ENCODE results near the gene NUDT19.
"Not testable (repeated sequence)": the region's sequence is repeated elsewhere in the genome, so short reads cannot be mapped to it uniquely, and the experiment has no call there.

The NUDT19 gene

DNA sequence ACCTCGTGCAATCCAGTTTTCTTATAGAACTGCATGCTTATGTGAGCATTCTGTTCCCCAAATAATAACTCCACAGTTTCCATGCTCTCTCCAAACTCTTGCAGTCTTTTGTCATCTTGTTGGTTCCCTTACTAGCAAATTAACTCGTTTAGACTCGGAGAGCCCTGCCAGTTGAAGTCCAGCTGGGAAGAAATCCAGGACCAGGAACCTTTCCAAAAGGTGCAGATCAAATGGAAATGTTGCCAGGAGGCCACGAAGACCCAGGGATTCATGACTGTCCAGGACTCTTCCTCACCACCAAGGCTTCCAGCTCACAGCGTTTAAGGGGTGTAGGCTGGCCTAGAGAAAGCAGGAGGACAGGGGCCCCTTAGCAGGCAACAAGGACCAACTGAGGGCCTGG is 25.9 kb downstream of the NUDT19 start:
- H3K9me3 ChIP-seq (ENCODE audit: low read length): no peaks in the 10 kb centered on the region
- no peaks in the 10 kb centered on the region for H3K4me1 ChIP-seq (ENCODE audit: insufficient read depth, low read length)
- no peaks in the 10 kb centered on the region for H3K36me3 ChIP-seq (ENCODE audit: insufficient read depth, low read length)
- H3K27me3 ChIP-seq (ENCODE audit: control insufficient read depth in 1 of 2, insufficient read depth in 2 of 2, low read length in 2 of 2): no peaks in the 10 kb centered on the region
- H3K9ac ChIP-seq (ENCODE audit: low read length): no peak overlapping the region
- no peak overlapping the region for H3K4me3 ChIP-seq (ENCODE audit: low read depth in 1 of 2, low read length in 2 of 2)
- no peak overlapping the region for H3K27ac ChIP-seq (ENCODE audit: low read depth, low read length)

DNA sequence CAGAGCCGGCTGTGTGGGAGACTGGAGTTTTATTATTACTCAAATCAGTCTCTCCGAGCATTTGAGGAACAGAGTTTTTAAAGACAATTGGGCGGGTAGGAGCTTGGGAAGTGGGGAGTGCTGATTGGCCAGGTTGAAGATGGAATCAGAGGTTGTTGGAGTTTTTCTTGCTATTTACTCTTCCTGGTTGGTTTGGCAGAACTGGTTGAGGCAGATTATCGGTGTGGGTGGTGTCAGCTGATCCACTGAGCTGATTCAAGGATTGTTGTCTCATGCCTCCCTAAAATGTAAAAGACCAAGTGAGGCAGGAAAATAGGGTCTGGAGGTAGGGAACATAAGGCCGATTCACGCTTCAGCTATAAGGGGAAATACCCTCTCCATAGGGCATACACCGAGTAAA is 26.7 kb downstream of the NUDT19 start:
- H3K27ac ChIP-seq (ENCODE audit: low read depth, low read length): no peak overlapping the region

DNA sequence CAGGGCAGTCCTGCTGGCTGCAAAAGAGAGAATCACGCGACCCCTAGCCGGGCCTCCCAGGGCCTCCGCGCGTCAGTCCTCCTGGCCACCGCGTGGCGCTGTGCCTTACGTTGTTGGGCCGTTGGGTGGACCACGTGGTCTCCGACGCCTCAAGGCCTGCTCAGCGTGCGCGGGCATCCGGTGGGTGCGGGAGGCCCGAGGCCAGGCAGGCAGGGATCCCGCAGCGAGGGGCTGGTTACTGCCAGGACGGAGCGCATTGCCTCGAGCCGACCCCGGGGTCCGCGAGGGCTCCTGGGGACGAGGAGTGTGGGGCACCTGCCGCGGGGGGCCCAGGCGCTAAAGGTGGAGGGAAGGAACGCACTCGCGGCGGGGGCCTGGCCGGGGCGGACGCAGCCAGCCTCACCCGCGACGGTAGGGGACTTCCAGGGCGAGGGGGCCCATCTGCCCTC is 28.0 kb downstream of the NUDT19 start, which contains the start of gene TDRD12:
TDRD12 (plus strand) TSS at position 157 of the 449 bp plus-strand sequence. CDS start 306 bp downstream, outside the sequence.
- Histone ChIP-seq H3K4me3 (ENCODE audit: low read depth in 1 of 2, low read length in 2 of 2) (no peak within 1 kb of the TSS), H3K27ac (ENCODE audit: low read depth, low read length) (no peak within 1 kb of the TSS), H3K36me3 (ENCODE audit: insufficient read depth, low read length) (no peaks in the 10 kb centered on the region), H3K9ac (ENCODE audit: low read length) (no peak within 1 kb of the TSS), H3K4me1 (ENCODE audit: insufficient read depth, low read length) (no peaks in the 10 kb centered on the region), H3K27me3 (ENCODE audit: control insufficient read depth in 1 of 2, insufficient read depth in 2 of 2, low read length in 2 of 2) (no peaks in the 10 kb centered on the region), H3K9me3 (ENCODE audit: low read length) (no peaks in the 10 kb centered on the region)

More for the DNA sequence above, 26.7 kb downstream of the NUDT19 start:
- Histone ChIP-seq H3K4me3 (ENCODE audit: low read depth in 1 of 2, low read length in 2 of 2) (no peak overlapping the region), H3K27me3 (ENCODE audit: control insufficient read depth in 1 of 2, insufficient read depth in 2 of 2, low read length in 2 of 2) (no peaks in the 10 kb centered on the region), H3K4me1 (ENCODE audit: insufficient read depth, low read length) (no peaks in the 10 kb centered on the region), H3K36me3 (ENCODE audit: insufficient read depth, low read length) (no peaks in the 10 kb centered on the region), H3K9me3 (ENCODE audit: low read length) (no peaks in the 10 kb centered on the region), H3K9ac (ENCODE audit: low read length) (no peak overlapping the region)

DNA sequence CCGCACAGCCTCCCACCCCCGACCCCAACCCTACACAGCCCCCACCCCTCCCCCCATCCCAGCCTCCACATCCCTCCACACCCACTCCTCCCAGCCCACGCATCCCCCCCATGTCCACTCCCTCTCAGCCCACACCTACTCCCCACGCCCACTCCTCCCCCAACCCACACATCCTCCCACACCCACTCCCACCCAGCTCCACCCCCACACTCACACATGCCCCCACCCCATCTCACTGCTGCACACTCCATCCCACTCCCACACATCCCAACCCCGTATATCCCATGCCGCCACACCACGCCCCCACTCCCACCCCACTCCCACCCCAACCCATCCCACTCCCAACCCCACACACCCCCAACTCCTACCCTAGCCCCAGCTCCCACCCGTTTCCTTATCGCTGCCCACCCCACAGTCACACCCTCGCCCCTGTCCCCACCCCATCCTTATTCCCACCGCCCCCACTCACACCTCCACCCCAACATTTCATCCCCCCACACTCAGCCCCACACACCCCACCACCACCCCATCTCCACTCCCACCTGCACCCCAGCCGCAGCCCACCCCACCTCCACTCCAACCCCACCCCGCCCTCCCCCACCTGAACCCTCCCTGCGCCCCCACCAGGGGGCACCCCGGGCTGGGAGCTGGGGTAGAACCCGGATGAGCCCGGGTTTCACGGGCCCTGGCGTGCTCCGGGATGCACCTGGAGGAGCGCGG is 28.8 kb downstream of the NUDT19 start:
- no peaks in the 10 kb centered on the region for H3K27me3 ChIP-seq (ENCODE audit: control insufficient read depth in 1 of 2, insufficient read depth in 2 of 2, low read length in 2 of 2)
- no peaks in the 10 kb centered on the region for H3K36me3 ChIP-seq (ENCODE audit: insufficient read depth, low read length)
- H3K4me3 ChIP-seq (ENCODE audit: low read depth in 1 of 2, low read length in 2 of 2): no peak overlapping the region
- no peaks in the 10 kb centered on the region for H3K4me1 ChIP-seq (ENCODE audit: insufficient read depth, low read length)
- no peaks in the 10 kb centered on the region for H3K9me3 ChIP-seq (ENCODE audit: low read length)
- H3K27ac ChIP-seq (ENCODE audit: low read depth, low read length): no peak overlapping the region
- H3K9ac ChIP-seq (ENCODE audit: low read length): no peak overlapping the region

DNA sequence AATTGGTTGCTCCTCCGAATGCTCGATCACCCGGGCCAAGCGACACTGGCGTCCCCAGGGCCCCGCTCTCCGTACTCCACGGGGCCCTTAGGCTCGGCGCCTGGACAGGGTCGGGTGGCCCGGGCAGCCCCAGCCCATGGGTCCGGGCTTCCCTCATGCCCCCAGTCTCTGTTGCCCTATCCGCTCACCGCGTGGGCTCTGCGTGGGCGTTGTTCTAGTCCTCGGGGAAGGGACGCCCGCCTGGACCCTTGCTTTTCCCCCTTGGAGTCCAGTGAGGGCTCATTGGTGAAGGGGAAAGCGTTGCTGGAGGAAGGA is 29.3 kb downstream of the NUDT19 start:
- Histone ChIP-seq H3K4me3 (ENCODE audit: low read depth in 1 of 2, low read length in 2 of 2) (no peak overlapping the region), H3K9me3 (ENCODE audit: low read length) (no peaks in the 10 kb centered on the region), H3K4me1 (ENCODE audit: insufficient read depth, low read length) (no peaks in the 10 kb centered on the region), H3K36me3 (ENCODE audit: insufficient read depth, low read length) (no peaks in the 10 kb centered on the region), H3K9ac (ENCODE audit: low read length) (no peak overlapping the region), H3K27ac (ENCODE audit: low read depth, low read length) (no peak overlapping the region), H3K27me3 (ENCODE audit: control insufficient read depth in 1 of 2, insufficient read depth in 2 of 2, low read length in 2 of 2) (no peaks in the 10 kb centered on the region)

DNA sequence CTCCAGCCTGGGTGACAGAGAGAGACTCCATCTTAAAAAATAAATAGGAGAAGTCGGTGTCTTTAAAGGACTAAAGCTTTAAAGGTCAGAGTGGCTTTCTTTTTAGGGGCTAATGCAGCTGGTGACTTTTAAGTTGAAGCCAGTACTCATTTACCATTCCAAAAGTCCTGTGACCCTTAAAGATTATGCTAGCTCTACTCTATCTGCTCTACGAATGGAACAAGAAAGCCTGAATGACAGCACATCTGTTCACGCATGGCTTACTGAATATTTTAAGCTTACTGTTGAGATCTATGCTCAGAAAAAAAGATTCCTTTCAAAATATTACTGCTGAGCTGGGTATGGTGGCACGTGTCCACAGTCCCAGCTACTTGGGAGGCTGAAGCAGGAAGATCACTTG is 44.3 kb downstream of the NUDT19 start:
- Histone ChIP-seq H3K27ac (ENCODE audit: low read depth, low read length) (no peak overlapping the region), H3K4me1 (ENCODE audit: insufficient read depth, low read length) (no peaks in the 10 kb centered on the region), H3K27me3 (ENCODE audit: control insufficient read depth in 1 of 2, insufficient read depth in 2 of 2, low read length in 2 of 2) (no peaks in the 10 kb centered on the region), H3K9me3 (ENCODE audit: low read length) (no peaks in the 10 kb centered on the region), H3K9ac (ENCODE audit: low read length) (no peak overlapping the region), H3K4me3 (ENCODE audit: low read depth in 1 of 2, low read length in 2 of 2) (no peak overlapping the region), H3K36me3 (ENCODE audit: insufficient read depth, low read length) (no peaks in the 10 kb centered on the region)

DNA sequence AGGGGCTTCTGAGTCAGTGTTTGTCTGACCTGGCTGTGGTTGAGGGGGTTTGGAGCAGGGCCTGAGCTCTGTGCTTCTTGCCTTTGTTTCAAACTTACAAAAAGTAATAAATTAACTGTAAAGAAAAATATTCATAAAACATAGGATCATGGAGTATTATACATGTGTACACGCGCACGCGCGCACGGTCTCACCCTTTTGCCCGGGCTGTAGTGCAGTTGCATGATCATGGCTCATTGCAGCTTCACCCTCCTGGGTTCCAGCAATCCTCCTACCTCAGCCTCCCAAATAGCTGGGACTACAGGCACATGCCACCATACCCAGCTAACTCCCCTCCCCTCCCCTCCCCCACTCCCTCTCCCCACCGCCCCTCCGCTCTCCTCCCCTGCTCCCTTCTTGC is 51.4 kb downstream of the NUDT19 start:
- no peak overlapping the region for H3K9ac ChIP-seq (ENCODE audit: low read length)
- no peaks in the 10 kb centered on the region for H3K36me3 ChIP-seq (ENCODE audit: insufficient read depth, low read length)
- no peaks in the 10 kb centered on the region for H3K4me1 ChIP-seq (ENCODE audit: insufficient read depth, low read length)
- no peak overlapping the region for H3K27ac ChIP-seq (ENCODE audit: low read depth, low read length)
- H3K4me3 ChIP-seq (ENCODE audit: low read depth in 1 of 2, low read length in 2 of 2): no peak overlapping the region
- no peaks in the 10 kb centered on the region for H3K27me3 ChIP-seq (ENCODE audit: control insufficient read depth in 1 of 2, insufficient read depth in 2 of 2, low read length in 2 of 2)
- no peaks in the 10 kb centered on the region for H3K9me3 ChIP-seq (ENCODE audit: low read length)

DNA sequence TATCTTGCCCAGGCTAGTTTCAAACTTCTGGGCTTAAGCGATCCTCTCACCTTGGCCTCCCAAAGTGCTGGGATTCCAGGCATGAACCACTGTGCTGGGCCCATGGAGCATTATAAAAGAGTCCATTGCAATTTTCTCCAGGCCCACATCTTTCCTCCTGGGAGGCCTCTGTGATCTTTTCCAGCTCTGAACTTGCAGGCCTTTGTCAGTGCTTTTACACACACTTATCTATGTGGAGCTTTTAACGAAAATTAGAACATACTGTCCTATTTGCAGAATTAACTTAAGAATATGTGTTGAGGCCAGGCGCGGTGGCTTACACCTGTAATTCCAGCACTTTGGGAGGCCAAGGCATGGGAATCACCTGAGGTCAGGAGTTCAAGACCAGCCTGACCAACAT is 51.8 kb downstream of the NUDT19 start:
- H3K27ac ChIP-seq (ENCODE audit: low read depth, low read length): no peak overlapping the region
- no peak overlapping the region for H3K9ac ChIP-seq (ENCODE audit: low read length)
- no peaks in the 10 kb centered on the region for H3K36me3 ChIP-seq (ENCODE audit: insufficient read depth, low read length)
- no peaks in the 10 kb centered on the region for H3K27me3 ChIP-seq (ENCODE audit: control insufficient read depth in 1 of 2, insufficient read depth in 2 of 2, low read length in 2 of 2)
- no peaks in the 10 kb centered on the region for H3K9me3 ChIP-seq (ENCODE audit: low read length)
- H3K4me3 ChIP-seq (ENCODE audit: low read depth in 1 of 2, low read length in 2 of 2): no peak overlapping the region
- no peaks in the 10 kb centered on the region for H3K4me1 ChIP-seq (ENCODE audit: insufficient read depth, low read length)

DNA sequence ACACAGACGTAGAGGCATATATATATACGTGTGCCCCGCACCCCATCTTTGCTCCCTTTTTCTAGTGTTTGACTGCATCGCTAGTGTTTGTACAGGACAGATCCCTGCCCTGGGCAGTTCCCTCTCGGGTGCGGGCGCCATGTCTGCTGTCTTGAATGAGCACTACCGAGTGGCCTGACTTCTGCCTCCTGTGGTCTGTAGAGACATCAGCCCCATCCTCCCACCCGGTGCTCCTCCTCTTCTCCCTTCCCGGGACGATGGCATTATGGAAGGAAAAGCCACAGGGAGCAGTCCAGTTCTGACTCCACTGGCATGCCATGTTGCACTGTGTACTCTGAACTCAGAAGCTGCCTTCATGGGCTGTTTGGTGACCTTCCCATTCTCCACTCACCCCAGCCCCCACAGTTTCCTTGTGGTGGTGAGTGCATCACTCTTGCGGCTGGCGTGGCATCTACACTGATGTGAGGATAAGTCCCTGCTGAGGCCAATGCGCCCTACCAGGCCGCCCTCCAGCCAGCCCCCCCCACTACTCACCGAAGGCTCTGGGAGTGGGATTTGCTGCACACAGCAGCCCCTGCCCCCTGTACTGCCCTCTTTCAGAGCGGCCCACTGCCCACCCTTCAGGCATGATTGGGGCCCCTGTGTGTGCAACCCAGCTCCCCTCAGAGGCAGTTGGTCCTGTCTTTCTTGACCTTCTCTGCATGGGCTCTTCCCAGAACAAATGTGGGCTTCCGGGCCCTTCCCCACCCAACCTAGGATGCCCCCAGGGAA is 53.1 kb downstream of the NUDT19 start:
- Histone ChIP-seq H3K9ac (ENCODE audit: low read length) (no peak overlapping the region), H3K27me3 (ENCODE audit: control insufficient read depth in 1 of 2, insufficient read depth in 2 of 2, low read length in 2 of 2) (no peaks in the 10 kb centered on the region), H3K4me3 (ENCODE audit: low read depth in 1 of 2, low read length in 2 of 2) (no peak overlapping the region)

DNA sequence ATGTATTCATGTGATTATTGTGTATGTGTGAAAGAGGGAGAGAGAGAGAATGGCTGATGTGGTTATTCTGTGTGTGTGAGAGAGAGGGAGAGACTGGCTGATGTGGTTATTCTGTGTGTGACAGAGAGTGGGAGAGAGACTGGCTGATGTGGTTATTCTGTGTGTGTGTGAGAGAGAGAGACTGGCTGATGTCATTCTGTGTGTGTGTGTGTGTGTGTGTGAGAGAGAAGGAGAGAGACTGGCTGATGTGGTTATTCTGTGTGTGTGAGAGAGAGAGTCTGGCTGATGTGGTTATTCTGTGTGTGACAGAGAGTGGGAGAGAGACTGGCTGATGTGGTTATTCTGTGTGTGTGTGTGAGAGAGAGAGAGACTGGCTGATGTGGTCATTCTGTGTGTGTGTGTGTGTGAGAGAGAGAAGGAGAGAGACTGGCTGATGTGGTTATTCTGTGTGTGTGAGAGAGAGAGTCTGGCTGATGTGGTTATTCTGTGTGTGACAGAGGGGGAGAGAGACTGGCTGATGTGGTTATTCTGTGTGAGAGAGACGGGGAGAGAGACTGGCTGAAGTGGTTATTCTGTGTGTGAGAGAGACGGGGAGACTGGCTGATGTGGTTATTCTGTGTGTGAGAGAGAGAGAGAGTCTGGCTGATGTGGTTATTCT is 54.1 kb downstream of the NUDT19 start:
- not testable (repeated sequence) for H3K9me3 ChIP-seq (ENCODE audit: low read length); H3K27me3 ChIP-seq (ENCODE audit: control insufficient read depth in 1 of 2, insufficient read depth in 2 of 2, low read length in 2 of 2); H3K36me3 ChIP-seq (ENCODE audit: insufficient read depth, low read length); H3K4me3 ChIP-seq (ENCODE audit: low read depth in 1 of 2, low read length in 2 of 2); H3K27ac ChIP-seq (ENCODE audit: low read depth, low read length); H3K9ac ChIP-seq (ENCODE audit: low read length); H3K4me1 ChIP-seq (ENCODE audit: insufficient read depth, low read length)

More for the DNA sequence above, 53.1 kb downstream of the NUDT19 start:
- H3K27ac ChIP-seq (ENCODE audit: low read depth, low read length): no peak overlapping the region
- H3K36me3 ChIP-seq (ENCODE audit: insufficient read depth, low read length): no peaks in the 10 kb centered on the region
- no peaks in the 10 kb centered on the region for H3K9me3 ChIP-seq (ENCODE audit: low read length)
- no peaks in the 10 kb centered on the region for H3K4me1 ChIP-seq (ENCODE audit: insufficient read depth, low read length)

DNA sequence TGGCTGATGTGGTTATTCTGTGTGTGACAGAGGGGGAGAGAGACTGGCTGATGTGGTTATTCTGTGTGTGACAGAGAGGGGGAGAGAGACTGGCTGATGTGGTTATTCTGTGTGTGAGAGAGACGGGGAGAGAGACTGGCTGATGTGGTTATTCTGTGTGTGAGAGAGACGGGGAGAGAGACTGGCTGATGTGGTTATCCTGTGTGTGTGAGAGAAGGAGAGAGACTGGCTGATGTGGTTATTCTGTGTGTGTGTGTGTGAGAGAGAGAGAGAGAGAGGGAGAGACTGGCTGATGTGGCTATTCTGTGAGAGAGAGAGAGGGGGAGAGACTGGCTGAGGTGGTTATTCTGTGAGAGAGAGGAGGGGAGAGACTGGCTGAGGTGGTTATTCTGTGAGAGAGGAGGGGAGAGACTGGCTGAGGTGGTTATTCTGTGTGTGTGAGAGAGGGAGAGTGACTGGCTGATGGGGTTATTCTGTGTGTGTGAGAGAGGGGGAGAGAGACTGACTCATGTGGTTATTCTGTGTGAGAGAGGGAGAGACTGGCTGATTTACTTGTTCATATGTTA is 55.1 kb downstream of the NUDT19 start:
- H3K27me3 ChIP-seq (ENCODE audit: control insufficient read depth in 1 of 2, insufficient read depth in 2 of 2, low read length in 2 of 2); H3K27ac ChIP-seq (ENCODE audit: low read depth, low read length); H3K9me3 ChIP-seq (ENCODE audit: low read length); H3K36me3 ChIP-seq (ENCODE audit: insufficient read depth, low read length); H3K4me1 ChIP-seq (ENCODE audit: insufficient read depth, low read length); H3K9ac ChIP-seq (ENCODE audit: low read length); H3K4me3 ChIP-seq (ENCODE audit: low read depth in 1 of 2, low read length in 2 of 2): not testable (repeated sequence)
